Colonic mucosa (tissue), 4 donors: ENCODE results near the gene SLC24A3. TPM values are rescaled to one million over a fixed set of nuclear protein-coding genes. Genes with fewer than 3 reads are reported as not detected.

Source experiments
- DNase-seq: peaks from one replicate; pipeline ENCODE4 v3.0.0-alpha.2; 2020
- H3K27ac ChIP-seq: fragments of 200-600 bp; one replicate; pipeline ENCODE4 v1.8.0; 2021
- H3K27me3 ChIP-seq: fragments of 200-600 bp; one replicate; pipeline ENCODE4 v1.8.0; 2021
- H3K36me3 ChIP-seq: fragments of 200-600 bp; one replicate; pipeline ENCODE4 v1.8.0; 2021
- H3K4me1 ChIP-seq: fragments of 200-600 bp; one replicate; pipeline ENCODE4 v1.8.0; 2021; ENCODE audit warnings: mild to moderate bottlenecking
- H3K4me3 ChIP-seq: fragments of 200-600 bp; one replicate; pipeline ENCODE4 v1.8.0; 2021
- H3K9ac ChIP-seq, 2 donors: one replicate each; pipeline ENCODE4 v1.7.0; 2013; ENCODE audit warnings: control low read depth in 2 of 2, low read depth in 2 of 2, low read length in 2 of 2
- H3K9me3 ChIP-seq: fragments of 200-600 bp; one replicate; pipeline ENCODE4 v1.8.0; 2021
- intact Hi-C: fragments of 100-400 bp; cut with DNase I; formaldehyde crosslinking; loops from one replicate; pipeline ENCODE4 v1.14.1; 2022
- total RNA-seq, 2 donors: library from RNA; stranded (reverse); fragmentation: NEBNext Ultra II Directional in 1 of 2; extraction: Animal tissue kit (Norgen Biotek cat#: 25700) in 1 of 2; gene quantifications; one replicate each; pipeline ENCODE4 v1.2.1, GENCODE V29; 2021
- TF ChIP-seq, protein P1 (sequence below): fragments of 200-600 bp; IDR thresholded peaks from one replicate; pipeline ENCODE4 v1.8.0; 2022; ENCODE audit warnings: antibody characterized with exemption, mild to moderate bottlenecking
- donor health status: healthy.
- donor health status: DM: no; HTN: no; CAD: no.
- donor health status: DM: no; HTN: no; CAD: no.

SLC24A3 gene
- total RNA-seq, 2 donors from 2014 or later, result 3.6 to 6.6 TPM

- TF ChIP-seq, protein P1, sequence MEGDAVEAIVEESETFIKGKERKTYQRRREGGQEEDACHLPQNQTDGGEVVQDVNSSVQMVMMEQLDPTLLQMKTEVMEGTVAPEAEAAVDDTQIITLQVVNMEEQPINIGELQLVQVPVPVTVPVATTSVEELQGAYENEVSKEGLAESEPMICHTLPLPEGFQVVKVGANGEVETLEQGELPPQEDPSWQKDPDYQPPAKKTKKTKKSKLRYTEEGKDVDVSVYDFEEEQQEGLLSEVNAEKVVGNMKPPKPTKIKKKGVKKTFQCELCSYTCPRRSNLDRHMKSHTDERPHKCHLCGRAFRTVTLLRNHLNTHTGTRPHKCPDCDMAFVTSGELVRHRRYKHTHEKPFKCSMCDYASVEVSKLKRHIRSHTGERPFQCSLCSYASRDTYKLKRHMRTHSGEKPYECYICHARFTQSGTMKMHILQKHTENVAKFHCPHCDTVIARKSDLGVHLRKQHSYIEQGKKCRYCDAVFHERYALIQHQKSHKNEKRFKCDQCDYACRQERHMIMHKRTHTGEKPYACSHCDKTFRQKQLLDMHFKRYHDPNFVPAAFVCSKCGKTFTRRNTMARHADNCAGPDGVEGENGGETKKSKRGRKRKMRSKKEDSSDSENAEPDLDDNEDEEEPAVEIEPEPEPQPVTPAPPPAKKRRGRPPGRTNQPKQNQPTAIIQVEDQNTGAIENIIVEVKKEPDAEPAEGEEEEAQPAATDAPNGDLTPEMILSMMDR, result no peak
- Histone ChIP-seq H3K36me3 (no peaks in the 10 kb centered on the region), H3K9ac (no peak overlapping the region), H3K27me3 (no peaks in the 10 kb centered on the region), H3K27ac (no peak overlapping the region), H3K9me3 (no peaks in the 10 kb centered on the region), H3K4me1 (no peaks in the 10 kb centered on the region), H3K4me3 (no peak overlapping the region)
- intact Hi-C loops, result no loop called here
- no peak for DNase-seq
These were observed 10.1 kb downstream of the SLC24A3 start for GRCh38 chr20:19222520-19223040.

DNA sequence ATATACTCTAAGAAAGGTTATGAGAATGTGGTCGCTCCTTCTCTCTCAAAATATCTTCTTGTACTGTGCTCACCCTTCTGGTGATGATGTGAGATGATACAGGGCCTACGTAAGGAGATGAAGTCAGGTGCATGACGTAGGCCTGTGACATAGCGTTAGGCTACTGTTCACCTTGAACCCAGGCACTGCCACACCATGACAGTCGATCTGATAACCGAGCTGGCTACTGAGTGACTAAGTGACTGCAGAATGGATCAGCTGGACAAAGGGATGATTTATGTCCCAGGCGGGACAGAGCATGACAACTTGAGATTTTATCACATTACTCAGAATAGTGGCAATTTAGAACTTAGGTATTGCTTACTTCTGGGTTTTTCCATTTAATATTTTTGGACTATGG is 11.2 kb downstream of the SLC24A3 start:
- Histone ChIP-seq H3K4me1 (no peaks in the 10 kb centered on the region), H3K36me3 (no peaks in the 10 kb centered on the region), H3K9ac (no peak overlapping the region), H3K4me3 (no peak overlapping the region), H3K9me3 (no peaks in the 10 kb centered on the region), H3K27ac (no peak overlapping the region), H3K27me3 (no peaks in the 10 kb centered on the region)
- DNase-seq, result no peak
- intact Hi-C loops, result no loop called here
- TF ChIP-seq, protein P1, result no peak

GRCh38 chr20:19231359-19232035 is 19.1 kb downstream of the SLC24A3 start:
- DNase-seq, result peak; percentile 17
- intact Hi-C loops, result no loop called here
- no peak overlapping the region for H3K9ac ChIP-seq
- no peak overlapping the region for H3K4me3 ChIP-seq
- no peaks in the 10 kb centered on the region for H3K9me3 ChIP-seq
- no peaks in the 10 kb centered on the region for H3K36me3 ChIP-seq
- no peaks in the 10 kb centered on the region for H3K27me3 ChIP-seq
- no peaks in the 10 kb centered on the region for H3K4me1 ChIP-seq
- TF ChIP-seq, protein P1, result no peak
- H3K27ac ChIP-seq, result no peak overlapping the region

DNA sequence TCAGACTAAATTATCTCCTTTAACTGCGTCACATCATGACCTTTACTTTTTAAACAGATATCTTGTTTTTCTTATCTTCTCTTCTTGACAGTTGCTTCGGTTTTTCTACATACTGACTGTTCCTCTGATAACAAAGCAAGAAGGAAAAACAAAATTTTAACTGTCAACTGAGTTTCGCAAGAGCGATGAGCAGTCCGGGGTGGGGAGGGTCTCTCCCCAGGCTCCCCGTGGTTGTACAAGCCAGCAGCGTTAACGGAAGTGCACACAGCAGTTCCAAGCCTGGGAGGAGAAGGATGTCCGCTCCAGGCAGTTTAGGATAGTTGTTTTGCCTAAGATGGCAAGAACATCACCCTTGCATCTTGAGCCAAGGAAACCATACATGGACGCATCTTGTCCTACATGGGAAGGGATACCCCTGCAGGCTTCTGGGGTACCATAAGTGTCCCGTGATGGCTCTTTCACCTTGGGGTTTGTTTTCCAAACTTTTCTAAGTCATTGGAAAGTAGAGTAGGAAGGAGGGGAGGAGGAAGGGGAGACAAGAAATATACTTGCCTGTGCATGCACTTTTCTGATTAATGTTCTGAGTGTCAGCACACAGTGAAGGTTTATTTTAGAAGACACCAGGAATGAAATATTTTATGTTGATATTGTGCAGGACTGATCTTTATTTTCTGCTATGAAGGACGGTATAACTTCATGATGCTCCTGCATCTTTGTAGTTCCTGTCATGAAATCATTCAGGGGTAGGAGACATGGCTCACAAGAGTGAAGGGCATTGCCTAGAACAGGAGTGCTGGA is 20.8 kb downstream of the SLC24A3 start:
- TF ChIP-seq, protein P1, result no peak
- H3K9ac ChIP-seq, result no peak overlapping the region
- no peaks in the 10 kb centered on the region for H3K4me1 ChIP-seq
- H3K9me3 ChIP-seq, result no peaks in the 10 kb centered on the region
- intact Hi-C loops, result no loop called here
- H3K27me3 ChIP-seq, result no peaks in the 10 kb centered on the region
- H3K36me3 ChIP-seq, result no peaks in the 10 kb centered on the region
- no peak overlapping the region for H3K27ac ChIP-seq
- H3K4me3 ChIP-seq, result no peak overlapping the region
- peak; percentile 23 for DNase-seq

- TF ChIP-seq, protein P1, result no peak
- Histone ChIP-seq H3K9me3 (no peaks in the 10 kb centered on the region), H3K27me3 (no peaks in the 10 kb centered on the region), H3K27ac (no peak overlapping the region), H3K4me1 (no peaks in the 10 kb centered on the region), H3K4me3 (no peak overlapping the region), H3K9ac (no peak overlapping the region), H3K36me3 (no peaks in the 10 kb centered on the region)
- no peak for DNase-seq
- intact Hi-C loops, result no loop called here
These were observed 24.1 kb downstream of the SLC24A3 start for GRCh38 chr20:19236371-19237055.
